WTC11 (cell line): ENCODE data around the gene VILL.

Source experiments
- TF ChIP-seq, protein P1 (sequence below): fragments of 200-600 bp; IDR thresholded peaks from 2 replicates; pipeline ENCODE4 v1.8.0; 2022; ENCODE audit warnings: antibody characterized with exemption
- TF ChIP-seq, protein P2 (sequence below): sonication (generic); formaldehyde crosslinking; IDR thresholded peaks from 2 replicates; pipeline ENCODE4 v1.8.1; 2023; ENCODE audit warnings: mild to moderate bottlenecking, missing genetic modification reagents, moderate library complexity

DNA sequence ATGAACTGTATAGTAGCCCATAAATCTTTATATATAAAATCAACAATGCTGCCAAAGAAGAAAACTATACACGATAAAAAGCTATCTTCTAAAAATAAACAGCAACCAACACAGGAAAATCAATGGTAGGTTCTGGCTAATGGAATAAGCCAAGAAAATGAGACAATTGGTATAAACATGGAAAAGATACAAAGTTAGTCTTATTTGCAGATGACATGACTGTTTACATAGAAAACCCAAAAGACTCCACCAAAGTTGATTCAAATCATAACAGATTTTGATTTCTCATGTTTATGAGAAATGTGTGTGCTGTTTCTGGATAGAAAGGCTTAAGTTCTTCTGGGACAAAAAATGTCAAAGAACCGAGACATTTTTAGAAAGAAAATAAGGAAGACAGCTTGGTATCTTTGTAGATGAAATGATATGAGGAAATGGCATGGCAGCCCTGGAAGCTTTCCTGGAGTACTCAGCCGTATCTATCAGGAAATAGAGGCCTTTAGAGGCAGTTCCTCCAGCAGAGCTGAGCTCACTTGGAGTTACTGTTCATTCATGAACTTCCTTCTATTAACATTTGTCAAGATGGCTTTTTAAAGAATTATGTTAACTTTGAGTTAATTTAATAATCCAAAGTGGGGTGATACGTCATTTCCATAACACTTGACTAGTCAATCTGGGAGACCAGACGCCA lies 36.7 kb upstream of the VILL start:
- TF ChIP-seq, protein P1, sequence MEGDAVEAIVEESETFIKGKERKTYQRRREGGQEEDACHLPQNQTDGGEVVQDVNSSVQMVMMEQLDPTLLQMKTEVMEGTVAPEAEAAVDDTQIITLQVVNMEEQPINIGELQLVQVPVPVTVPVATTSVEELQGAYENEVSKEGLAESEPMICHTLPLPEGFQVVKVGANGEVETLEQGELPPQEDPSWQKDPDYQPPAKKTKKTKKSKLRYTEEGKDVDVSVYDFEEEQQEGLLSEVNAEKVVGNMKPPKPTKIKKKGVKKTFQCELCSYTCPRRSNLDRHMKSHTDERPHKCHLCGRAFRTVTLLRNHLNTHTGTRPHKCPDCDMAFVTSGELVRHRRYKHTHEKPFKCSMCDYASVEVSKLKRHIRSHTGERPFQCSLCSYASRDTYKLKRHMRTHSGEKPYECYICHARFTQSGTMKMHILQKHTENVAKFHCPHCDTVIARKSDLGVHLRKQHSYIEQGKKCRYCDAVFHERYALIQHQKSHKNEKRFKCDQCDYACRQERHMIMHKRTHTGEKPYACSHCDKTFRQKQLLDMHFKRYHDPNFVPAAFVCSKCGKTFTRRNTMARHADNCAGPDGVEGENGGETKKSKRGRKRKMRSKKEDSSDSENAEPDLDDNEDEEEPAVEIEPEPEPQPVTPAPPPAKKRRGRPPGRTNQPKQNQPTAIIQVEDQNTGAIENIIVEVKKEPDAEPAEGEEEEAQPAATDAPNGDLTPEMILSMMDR = no peak
- TF ChIP-seq, protein P2, sequence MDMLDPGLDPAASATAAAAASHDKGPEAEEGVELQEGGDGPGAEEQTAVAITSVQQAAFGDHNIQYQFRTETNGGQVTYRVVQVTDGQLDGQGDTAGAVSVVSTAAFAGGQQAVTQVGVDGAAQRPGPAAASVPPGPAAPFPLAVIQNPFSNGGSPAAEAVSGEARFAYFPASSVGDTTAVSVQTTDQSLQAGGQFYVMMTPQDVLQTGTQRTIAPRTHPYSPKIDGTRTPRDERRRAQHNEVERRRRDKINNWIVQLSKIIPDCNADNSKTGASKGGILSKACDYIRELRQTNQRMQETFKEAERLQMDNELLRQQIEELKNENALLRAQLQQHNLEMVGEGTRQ (CRISPR knock-in tag) = no peak
